Subcutaneous abdominal adipose tissue (tissue), 5 donors: Measurements from ENCODE around the gene TMEM214.

Experiments used
- H3K27ac ChIP-seq: one replicate; pipeline ENCODE4 v1.7.0; 2013; ENCODE audit warnings: low read depth, mild to moderate bottlenecking, inconsistent platforms, low read length, moderate library complexity
- H3K27me3 ChIP-seq, 5 donors: one replicate each; pipeline ENCODE4 v1.7.0; 2013; ENCODE audit warnings: low read length in 5 of 5, inconsistent platforms in 1 of 5; ENCODE audit not compliant: control insufficient read depth in 5 of 5, insufficient read depth in 4 of 5
- H3K36me3 ChIP-seq, 5 donors: one replicate each; pipeline ENCODE4 v1.7.0; 2013; ENCODE audit warnings: low read length in 5 of 5; ENCODE audit not compliant: control insufficient read depth in 5 of 5, insufficient read depth in 5 of 5
- H3K4me1 ChIP-seq, 5 donors: one replicate each; pipeline ENCODE4 v1.7.0; 2013; ENCODE audit warnings: low read length in 5 of 5, mild to moderate bottlenecking in 3 of 5, moderate library complexity in 1 of 5; ENCODE audit not compliant: control insufficient read depth in 5 of 5, insufficient read depth in 5 of 5
- H3K4me3 ChIP-seq, 5 donors: one replicate each; pipeline ENCODE4 v1.7.0; 2013; ENCODE audit warnings: low read length in 5 of 5, low read depth in 1 of 5
- H3K9ac ChIP-seq, 5 donors: one replicate each; pipeline ENCODE4 v1.7.0; 2013; ENCODE audit warnings: low read length in 5 of 5, mild to moderate bottlenecking in 4 of 5, moderate library complexity in 3 of 5
- H3K9me3 ChIP-seq, 5 donors: one replicate each; pipeline ENCODE4 v1.7.0; 2013; ENCODE audit warnings: low read length in 5 of 5; ENCODE audit not compliant: control insufficient read depth in 5 of 5
- donor health status: healthy.
- donor health status: healthy.
- donor health status: healthy.
- donor health status: healthy.
- donor health status: healthy.

The TMEM214 gene, protein sequence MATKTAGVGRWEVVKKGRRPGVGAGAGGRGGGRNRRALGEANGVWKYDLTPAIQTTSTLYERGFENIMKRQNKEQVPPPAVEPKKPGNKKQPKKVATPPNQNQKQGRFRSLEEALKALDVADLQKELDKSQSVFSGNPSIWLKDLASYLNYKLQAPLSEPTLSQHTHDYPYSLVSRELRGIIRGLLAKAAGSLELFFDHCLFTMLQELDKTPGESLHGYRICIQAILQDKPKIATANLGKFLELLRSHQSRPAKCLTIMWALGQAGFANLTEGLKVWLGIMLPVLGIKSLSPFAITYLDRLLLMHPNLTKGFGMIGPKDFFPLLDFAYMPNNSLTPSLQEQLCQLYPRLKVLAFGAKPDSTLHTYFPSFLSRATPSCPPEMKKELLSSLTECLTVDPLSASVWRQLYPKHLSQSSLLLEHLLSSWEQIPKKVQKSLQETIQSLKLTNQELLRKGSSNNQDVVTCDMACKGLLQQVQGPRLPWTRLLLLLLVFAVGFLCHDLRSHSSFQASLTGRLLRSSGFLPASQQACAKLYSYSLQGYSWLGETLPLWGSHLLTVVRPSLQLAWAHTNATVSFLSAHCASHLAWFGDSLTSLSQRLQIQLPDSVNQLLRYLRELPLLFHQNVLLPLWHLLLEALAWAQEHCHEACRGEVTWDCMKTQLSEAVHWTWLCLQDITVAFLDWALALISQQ

DNA sequence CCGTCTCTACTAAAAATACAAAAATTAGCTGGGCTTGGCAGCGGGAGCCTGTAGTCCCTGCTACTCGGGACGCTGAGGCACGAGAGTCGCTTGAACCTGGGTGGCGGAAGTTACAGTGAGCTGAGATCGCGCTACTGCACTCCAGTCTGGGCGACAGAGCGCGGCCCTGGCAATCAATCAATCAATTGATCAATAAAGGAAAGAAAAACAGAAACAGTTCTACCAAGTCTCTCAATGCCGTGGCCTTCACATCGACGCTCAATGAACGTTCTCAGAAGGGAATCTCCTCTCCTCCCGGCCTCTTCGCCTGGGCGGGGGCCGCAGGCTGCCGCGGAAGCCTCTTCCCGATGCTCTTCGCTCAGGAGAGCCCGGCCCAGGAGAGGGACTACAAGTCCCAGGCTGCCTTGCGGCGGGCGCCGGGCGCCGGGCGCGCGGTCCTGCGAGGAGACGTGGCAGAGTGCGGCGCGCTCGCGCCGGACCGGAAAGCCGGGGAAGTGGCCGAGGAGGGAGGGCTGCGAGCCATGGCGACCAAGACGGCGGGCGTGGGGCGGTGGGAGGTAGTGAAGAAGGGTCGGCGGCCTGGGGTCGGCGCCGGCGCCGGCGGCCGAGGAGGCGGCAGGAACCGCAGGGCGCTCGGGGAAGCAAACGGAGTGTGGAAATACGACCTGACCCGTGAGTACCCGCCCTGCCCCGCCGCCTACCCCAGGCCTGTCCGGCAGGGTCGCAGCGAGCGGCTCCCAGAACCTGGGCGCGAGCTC lies at the start of gene TMEM214:
TSS of gene TMEM214 (plus strand) at position 471 of the 758 bp plus-strand sequence. CDS start at position 522, 51 bp downstream.
- H3K27ac ChIP-seq = peak within 1 kb of the TSS; percentile 76

DNA sequence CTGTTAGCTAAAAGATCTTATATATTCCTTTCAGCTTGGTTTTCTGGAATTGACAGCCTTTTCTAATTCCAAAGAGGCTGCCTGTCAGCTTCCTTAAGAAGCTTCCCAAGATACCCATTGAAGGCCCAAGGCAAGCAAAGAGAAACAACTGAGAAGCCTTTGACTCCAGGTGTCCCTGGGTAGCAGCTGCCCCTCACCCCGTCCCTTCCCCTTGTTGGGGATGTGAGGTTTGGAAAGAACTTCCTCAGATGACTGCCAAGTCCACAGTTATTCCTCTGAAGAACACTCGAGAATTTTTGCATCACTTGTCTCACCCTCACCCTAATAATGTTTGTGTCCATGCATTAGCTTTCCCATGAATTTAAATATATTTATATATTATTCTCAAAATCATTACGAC lies 49.0 kb upstream of the TMEM214 start:
- Histone ChIP-seq H3K36me3 (peaks cover 0 to 6% (median 4%) of the 10 kb centered on the region in 5 donors), H3K27ac (peak overlapping the region; percentile 13), H3K4me1 (peaks cover 6 to 33% (median 22%) of the 10 kb centered on the region in 5 donors)

More for the DNA sequence above, at the start of gene TMEM214:
- Histone ChIP-seq H3K4me1 (peaks cover 2 to 47% (median 38%) of the 10 kb centered on the region in 5 donors), H3K36me3 (peaks cover 0 to 48% (median 32%) of the 10 kb centered on the region in 5 donors), H3K9ac (peak within 1 kb of the TSS; percentile 90 to 99 (median 96)), H3K27me3 (no peaks in the 10 kb centered on the region), H3K9me3 (no peaks in the 10 kb centered on the region), H3K4me3 (peak within 1 kb of the TSS; percentile 90 to 98 (median 97))

DNA sequence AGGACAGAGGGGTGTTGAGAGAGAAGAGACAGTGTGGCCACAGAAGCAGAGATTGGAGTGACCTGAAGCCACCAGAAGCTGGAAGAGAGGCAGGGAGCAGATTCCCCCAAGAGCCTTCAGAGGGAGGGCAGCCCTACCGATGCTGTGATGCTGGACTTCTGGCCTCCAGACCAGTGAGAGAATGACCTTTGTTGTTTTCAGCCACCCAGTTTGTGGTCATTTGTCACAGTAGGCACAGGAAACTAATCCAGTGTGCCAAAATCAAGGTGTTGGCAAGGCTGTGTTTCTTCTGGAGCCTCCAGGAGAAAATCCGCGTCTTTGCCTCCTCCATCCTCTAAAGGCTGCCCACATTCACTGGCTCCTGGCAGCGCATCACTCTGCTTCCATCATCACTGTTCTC lies 47.0 kb upstream of the TMEM214 start:
- H3K9me3 ChIP-seq = no peaks in the 10 kb centered on the region
- H3K27me3 ChIP-seq = no peaks in the 10 kb centered on the region
- no peak overlapping the region for H3K4me3 ChIP-seq
- H3K27ac ChIP-seq = no peak overlapping the region
- H3K4me1 ChIP-seq = peaks cover 6 to 31% (median 22%) of the 10 kb centered on the region in 5 donors
- H3K36me3 ChIP-seq = peaks cover 0 to 6% (median 4%) of the 10 kb centered on the region in 5 donors
- no peak overlapping the region for H3K9ac ChIP-seq

More for the DNA sequence above, 49.0 kb upstream of the TMEM214 start:
- peak overlapping the region in 1 of 5 donors; percentile 35 for H3K9ac ChIP-seq
- H3K9me3 ChIP-seq = no peaks in the 10 kb centered on the region
- H3K4me3 ChIP-seq = no peak overlapping the region
- no peaks in the 10 kb centered on the region for H3K27me3 ChIP-seq

DNA sequence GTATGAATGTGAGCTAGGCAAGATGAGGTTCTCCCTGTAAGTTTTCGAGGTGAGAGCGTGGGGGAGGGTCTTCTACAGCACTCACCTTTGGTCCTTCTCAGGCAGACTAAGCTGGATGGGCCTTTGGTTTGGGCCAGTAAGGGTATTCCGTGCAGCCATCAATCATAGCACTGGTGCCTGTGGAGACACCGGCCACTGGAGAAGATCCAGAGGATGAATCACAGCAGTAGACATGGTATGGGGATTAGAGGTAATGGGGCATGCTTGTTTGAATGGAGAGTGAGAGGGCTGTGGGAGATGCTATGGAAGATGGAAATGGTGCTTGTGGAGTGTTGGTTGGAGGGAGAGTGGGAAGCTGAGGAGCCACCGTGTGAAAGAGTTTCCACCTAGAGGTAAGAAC lies 46.2 kb upstream of the TMEM214 start:
- H3K4me1 ChIP-seq = peaks cover 6 to 33% (median 29%) of the 10 kb centered on the region in 5 donors
- no peaks in the 10 kb centered on the region for H3K9me3 ChIP-seq
- no peak overlapping the region for H3K27ac ChIP-seq
- H3K36me3 ChIP-seq = peaks cover 0 to 6% (median 4%) of the 10 kb centered on the region in 5 donors
- H3K27me3 ChIP-seq = no peaks in the 10 kb centered on the region
- no peak overlapping the region for H3K9ac ChIP-seq
- H3K4me3 ChIP-seq = no peak overlapping the region

DNA sequence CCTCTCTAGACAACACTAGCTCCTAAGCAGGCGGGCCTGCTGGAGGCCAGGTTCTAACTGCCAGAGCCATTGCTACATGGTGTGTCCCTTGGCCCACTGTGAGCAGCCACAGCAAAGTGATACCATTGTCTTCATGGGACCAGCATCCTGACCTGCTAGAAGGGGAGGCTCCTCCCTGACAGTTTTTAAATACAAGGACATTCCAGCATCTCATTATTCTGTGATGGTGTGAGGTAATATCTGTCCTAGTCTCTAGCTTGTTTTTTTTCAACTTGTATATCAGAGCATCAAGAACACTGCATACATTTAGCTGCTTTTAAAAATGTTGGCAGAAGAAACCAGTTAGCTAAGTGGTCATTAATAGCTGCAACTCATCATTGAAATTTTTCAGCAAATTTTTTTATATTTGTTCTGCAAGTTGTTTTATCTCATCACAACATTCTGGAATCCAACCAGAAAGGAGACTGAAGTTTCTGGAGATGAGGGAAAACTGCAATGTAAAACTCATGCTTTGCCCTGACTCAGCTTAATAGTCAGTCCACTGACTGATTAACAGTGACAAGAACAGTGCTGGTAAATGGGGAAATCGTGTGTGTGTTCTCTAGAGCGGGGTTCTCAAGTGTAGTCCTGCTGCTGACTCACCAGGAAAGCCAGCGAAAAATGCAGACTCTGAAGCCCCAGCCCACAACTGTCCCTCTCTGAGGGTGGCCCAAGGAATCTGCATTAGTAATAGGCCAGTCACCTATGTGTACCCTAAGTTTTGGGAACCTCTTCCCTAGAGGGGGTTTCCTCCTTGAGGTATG lies 44.5 kb upstream of the TMEM214 start:
- peaks cover 0 to 6% (median 4%) of the 10 kb centered on the region in 5 donors for H3K36me3 ChIP-seq
- H3K27ac ChIP-seq = no peak overlapping the region
- no peaks in the 10 kb centered on the region for H3K27me3 ChIP-seq
- H3K4me1 ChIP-seq = peaks cover 2 to 18% (median 15%) of the 10 kb centered on the region in 5 donors
- H3K9me3 ChIP-seq = no peaks in the 10 kb centered on the region
- no peak overlapping the region for H3K9ac ChIP-seq
- no peak overlapping the region for H3K4me3 ChIP-seq

DNA sequence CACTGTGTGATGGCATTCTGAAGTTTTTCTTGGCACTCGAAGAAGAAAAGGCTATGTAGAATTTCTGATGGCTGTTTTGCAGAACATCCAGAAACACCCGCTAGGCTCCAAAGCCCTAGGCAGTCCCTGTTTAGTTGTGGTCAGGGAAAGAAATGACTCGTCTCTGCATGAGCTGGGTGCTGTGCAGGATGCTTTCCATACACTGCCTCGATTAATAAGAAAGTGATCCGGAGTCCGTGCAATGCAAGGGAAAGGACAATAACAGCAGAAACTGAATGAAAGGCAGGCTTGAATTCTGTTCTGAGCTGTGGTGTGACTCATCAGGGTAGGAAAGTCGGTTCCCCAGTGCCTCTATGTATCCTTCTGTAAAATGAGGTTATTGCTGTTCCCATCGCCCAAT lies 43.6 kb upstream of the TMEM214 start:
- Histone ChIP-seq H3K27ac (no peak overlapping the region), H3K4me1 (peaks cover 2 to 10% (median 9%) of the 10 kb centered on the region in 5 donors), H3K9ac (no peak overlapping the region), H3K36me3 (peaks cover 0 to 6% (median 4%) of the 10 kb centered on the region in 5 donors), H3K4me3 (no peak overlapping the region), H3K9me3 (no peaks in the 10 kb centered on the region), H3K27me3 (no peaks in the 10 kb centered on the region)

DNA sequence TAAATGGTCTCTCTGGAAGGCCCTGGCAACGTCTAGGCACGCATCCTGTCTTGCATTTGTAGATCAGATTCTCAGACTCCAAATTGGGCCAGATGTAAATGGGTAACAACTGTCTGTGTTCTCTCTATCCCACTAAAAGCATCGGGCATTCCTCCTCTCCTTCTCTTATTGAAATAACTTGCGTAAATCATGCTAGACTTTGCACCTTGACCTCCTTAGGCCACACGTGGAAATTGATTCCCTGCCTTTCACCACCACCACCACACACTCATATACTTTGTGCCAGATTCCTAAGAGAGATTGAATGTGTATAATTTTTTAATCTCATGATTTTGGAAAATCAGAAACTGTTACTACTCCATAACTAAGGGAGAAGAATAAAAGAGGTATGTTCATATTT lies 41.0 kb upstream of the TMEM214 start:
- Histone ChIP-seq H3K36me3 (peaks cover 0 to 4% (median 0%) of the 10 kb centered on the region in 5 donors), H3K4me1 (peaks cover 2 to 10% (median 9%) of the 10 kb centered on the region in 5 donors), H3K9me3 (no peaks in the 10 kb centered on the region), H3K4me3 (no peak overlapping the region), H3K27me3 (no peaks in the 10 kb centered on the region), H3K27ac (no peak overlapping the region), H3K9ac (no peak overlapping the region)

DNA sequence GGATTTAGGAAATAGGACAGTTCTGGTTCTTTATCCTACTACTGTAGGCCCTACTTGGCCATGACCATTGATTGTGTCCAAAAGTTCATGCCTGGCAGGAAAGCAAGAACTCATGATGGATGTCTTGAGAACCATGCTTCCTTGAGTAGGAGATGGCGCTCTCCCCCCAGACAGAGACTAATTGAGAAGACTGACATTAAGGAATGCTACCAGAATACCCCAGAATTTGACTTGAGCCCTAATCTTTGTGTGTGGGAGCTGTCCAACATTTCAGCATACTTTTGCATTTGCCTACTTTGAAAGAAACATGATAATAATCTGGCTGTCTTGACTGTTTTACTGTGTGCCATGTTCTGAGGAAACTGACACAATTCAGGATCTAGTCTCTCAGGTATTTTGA lies 39.0 kb upstream of the TMEM214 start:
- Histone ChIP-seq H3K9me3 (no peaks in the 10 kb centered on the region), H3K27ac (no peak overlapping the region), H3K4me1 (peaks cover 2 to 10% (median 9%) of the 10 kb centered on the region in 5 donors), H3K27me3 (no peaks in the 10 kb centered on the region), H3K4me3 (no peak overlapping the region), H3K36me3 (no peaks in the 10 kb centered on the region), H3K9ac (no peak overlapping the region)

DNA sequence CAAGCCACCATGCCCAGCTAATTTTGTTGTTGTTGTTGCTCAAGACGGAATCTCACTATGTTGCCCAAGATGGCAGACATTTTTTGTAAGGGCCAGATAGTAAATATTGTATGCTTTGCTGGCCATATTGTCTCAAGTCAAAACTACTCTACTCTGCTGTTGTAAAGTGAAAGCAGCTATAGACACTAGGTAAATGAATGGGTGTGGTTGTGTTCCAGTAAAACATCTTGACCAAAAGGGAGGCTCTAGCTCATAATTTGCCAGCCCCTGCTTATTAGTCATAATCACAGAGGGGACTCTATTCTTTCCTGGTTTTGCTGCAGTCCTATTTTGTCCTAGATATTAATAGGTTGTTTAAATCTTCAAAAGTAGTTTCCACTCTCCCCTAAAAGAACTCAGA lies 37.8 kb upstream of the TMEM214 start:
- Histone ChIP-seq H3K27me3 (no peaks in the 10 kb centered on the region), H3K27ac (no peak overlapping the region), H3K4me1 (peaks cover 2 to 10% (median 9%) of the 10 kb centered on the region in 5 donors), H3K4me3 (no peak overlapping the region), H3K9me3 (no peaks in the 10 kb centered on the region), H3K36me3 (no peaks in the 10 kb centered on the region), H3K9ac (no peak overlapping the region)
